HG02678 (cell line): ENCODE data around the gene VENTX.
"Not testable (repeated sequence)": the region's sequence is repeated elsewhere in the genome, so short reads cannot be mapped to it uniquely, and the experiment has no call there.

Source experiments
- ATAC-seq: cut with Tn5 transposase; IDR thresholded peaks from one replicate; pipeline ENCODE4 v1.9.1; 2021; ENCODE audit warnings: mild to moderate bottlenecking, moderate library complexity; ENCODE audit not compliant: unreplicated experiment

VENTX gene

DNA sequence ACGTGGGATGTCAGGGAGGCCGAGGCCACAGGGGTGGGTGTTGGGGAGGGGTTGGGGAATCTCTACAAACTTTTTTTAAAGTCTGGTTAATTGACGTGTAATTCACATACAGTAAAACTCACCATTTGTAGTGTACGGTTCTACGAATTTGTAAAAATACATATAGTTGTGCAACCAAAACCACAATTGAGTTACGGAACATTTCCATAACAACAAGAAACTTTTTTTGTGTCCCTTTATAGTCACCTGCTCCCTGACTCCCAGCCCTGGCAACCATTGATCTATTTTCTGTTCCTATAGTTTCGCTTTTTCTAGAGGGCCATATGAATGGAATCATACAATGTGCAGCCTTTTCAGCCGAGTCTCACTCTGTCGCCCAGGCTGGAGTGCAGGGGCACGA lies 2.9 kb upstream of the VENTX start:
- ATAC-seq, result not testable (repeated sequence)

DNA sequence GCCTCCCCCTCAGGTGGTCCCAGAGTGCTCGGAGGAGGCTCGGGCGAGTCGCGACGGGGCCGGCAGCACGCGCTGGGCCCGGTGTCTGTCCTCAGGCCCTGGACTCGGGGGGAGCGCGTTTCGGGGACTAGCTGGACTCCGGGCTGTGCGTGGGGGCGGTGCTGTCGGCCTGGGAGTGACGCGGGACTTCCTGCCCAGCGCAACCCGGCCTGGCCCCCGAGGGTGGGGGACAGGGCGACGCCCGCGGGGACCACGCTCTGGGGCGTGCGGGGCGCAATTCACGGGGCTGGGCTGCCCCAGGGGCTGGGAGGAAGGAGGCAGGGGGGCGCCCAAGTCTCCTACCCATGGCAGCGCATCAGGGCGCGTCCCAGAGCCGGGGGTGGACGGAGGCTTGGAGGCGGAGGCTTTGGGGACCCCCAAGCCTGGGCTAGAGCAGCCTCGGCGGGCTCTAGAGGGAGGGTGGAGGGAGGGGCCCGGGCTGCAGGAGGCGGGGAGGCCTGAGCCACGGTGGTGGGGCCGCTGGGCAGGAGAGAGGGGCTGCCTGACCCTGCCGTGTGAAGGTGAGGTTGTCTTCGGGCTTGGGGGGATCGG lies 2.3 kb upstream of the VENTX start:
- ATAC-seq, result no peak

DNA sequence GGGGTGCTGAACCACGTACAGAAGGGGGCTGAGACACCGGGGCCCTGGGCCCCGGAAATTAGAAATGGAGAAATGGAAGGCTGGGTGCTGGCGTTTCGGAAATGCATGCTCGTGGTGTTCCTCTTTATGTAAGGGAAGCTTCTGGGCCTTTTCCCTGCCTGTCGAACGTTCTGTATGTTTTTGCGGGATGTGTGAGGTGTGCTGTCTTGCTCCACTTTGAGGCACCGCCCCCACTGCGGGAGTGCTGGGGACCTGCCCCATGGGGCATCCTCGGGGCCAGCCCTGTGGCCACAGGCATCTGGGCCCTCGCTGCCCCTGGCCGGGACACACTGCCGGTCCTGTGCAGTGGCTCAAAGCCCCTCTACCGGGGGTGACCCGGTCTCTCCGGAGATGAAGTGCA lies 1.7 kb upstream of the VENTX start:
- ATAC-seq, result no peak

DNA sequence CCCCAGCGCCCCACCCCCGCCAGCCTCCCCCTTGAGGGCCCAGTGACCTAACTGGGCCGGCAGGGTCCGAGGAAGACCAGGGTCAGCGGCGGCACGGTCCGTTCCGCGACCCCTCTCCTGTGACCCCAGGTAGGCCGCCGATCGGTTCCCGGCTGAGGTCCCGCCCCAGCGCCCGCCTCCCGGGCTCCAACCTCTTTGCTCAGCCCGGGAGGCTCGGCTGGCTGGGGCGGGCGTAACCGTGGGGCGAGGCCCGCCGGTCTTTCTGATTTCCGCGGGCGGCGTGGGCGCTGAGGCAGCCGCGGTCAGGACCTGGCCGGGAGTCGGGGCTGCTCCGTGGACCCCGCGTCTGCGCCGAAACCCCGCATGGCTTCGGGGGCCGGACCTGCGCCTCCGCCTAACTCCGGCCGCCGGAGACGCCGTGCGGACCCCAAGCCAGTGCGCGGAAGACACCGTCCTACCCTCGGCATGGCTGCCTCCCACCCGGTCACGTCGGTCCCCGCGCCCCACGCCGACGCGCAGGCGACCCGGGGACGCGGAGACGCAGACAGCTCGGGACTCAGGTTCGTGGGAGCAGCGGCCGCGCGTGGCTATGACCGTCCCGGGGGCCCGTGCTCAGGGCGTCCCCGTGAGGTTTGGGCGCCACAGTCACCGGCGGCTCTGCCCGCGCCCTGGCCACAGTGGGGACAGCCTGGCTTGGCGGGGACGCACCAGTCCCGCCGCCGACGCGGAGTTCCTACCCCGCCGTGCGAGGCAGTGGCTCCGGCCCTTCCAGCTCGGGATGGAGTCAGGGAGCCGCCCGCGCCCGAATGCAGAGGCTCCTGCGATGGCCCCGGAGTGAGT lies 1.0 kb upstream of the VENTX start:
- no peak for ATAC-seq

DNA sequence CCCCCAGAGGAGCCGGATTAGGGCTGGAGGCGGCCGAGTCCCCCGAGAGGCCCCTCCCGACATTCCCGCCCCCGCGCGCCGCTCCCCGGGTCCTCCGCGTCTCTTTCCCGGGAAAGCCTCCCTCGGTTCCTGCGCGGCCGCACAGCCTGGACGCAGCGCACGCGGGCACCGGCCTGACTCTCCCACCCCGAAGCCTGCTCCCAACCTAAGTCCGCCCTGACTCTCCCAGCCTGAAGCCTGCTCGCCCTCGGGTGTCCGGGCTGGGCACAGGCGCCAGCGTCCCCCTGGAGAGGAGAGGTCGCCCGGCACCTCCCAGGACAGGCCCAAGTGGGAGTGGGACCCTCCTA lies 441 bp upstream of the VENTX start:
- ATAC-seq, result no peak

DNA sequence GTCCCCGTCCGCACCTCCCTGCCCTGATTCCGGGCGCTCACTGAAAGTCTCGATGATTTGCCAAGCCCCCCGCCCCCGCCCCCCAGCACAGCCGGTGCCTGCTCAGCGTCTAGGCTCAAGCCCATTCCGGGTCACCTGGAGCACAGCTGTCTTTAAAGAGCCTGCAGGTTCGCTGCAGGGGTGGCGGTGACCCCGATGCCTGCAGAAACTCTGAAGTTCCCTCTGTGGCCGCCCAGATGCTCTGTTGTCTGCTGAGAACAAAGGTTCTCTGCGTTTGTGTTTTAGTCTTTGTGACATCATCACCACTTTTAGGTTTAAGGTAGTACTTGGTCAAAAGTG lies 780 bp downstream of the VENTX start:
- no peak for ATAC-seq

DNA sequence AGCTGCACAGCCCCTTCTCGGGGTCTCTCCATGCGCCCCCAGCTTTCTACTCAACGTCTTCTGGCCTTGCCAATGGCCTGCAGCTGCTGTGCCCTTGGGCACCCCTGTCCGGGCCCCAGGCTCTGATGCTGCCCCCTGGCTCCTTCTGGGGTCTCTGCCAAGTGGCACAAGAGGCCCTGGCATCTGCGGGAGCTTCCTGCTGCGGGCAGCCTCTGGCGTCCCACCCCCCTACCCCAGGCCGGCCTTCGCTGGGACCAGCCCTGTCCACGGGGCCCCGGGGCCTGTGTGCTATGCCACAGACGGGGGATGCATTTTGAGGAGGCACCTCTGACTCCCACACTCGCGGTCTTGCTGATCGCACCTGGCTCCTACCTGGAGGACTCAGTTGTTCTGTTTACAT lies 2.3 kb downstream of the VENTX start:
- ATAC-seq, result no peak

DNA sequence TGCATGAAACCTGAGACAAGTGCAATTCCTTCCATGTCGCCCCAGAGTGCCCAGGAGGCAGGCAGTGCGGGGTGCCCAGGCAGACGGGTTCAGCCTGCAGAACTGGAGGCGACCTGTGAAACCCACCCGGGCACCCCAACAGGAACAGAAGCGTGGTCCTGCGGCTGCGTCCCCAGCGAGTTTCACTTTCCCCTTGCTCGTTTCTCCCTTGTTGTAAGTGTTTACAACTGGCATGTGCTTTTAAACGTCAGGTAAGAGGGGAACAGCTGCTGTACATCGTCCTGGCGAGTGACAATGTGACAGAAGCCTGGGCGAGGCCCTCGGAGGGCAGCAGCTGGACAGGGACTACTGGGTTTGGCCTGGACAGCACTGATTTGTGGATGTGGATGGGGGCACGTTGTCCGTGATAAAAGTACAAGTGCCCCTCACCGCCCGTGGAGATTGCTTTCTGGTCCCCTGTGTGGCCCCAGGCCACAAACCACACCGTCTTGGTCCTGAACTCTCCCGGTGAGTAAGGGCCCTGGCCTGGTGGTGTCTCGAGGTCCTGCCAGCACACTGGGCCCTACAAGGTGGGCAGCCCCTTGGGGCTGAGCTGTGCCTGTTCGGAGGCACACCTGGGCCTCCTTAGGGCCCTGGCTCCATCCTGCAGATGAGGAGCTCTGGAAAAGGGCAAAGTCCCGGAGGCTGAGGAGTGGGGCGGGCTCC lies 4.0 kb downstream of the VENTX start:
- ATAC-seq, result peak; percentile 73

DNA sequence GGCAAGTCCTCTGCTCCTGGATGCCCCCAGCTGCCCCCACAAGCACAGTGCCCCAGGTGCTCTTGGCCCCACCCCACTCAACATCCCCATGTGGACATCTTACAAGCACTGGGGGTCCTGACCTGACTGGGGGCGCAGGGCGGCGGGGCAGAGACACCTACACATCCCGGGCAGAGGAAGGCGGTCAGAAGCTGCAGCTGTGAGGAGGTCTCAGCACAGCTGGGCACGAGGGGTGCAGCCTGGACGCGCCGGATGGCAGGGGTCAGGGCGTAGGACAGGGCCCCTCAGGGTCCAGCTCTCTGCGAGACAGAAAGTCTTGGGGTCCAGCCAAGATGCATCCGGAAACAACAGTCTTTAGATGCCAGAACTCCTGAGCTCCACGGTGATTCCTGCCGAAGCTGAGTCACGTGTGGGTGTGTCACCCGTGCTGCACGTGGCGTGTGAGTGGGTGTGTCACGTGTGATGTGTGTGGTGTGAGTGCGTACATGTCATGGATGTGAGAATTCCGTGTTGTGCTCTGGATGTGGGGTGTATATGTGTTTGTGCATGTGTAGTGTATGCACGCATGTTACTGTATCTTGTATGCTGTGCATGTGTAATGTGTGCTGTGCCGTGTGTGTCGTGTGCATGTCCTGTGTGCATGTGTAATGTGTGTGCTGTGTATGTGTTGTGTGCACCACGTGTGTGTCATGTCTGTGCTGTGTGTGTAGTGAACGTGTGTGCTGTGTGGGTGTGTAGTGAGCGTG lies 5.1 kb downstream of the VENTX start:
- no peak for ATAC-seq

DNA sequence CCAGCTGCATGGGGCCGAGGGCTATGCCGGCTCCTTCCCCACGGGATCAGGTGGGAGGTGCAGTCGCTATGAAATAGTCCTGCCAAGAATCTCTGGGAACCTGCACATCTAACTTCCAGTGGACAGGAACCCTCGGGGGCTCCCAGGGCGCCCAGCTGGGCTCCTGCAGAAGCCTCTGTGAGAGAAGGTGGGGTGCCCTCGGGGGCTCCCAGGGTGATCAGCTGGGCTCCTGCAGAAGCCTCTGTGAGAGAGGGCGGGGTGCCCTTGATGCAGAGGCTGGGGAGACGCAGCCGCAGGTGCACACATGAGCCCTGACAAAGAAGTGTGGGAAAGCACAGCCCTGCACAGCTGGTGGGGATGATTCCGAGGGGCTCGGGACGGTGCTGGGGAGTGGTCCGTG lies 5.9 kb downstream of the VENTX start:
- no peak for ATAC-seq

DNA sequence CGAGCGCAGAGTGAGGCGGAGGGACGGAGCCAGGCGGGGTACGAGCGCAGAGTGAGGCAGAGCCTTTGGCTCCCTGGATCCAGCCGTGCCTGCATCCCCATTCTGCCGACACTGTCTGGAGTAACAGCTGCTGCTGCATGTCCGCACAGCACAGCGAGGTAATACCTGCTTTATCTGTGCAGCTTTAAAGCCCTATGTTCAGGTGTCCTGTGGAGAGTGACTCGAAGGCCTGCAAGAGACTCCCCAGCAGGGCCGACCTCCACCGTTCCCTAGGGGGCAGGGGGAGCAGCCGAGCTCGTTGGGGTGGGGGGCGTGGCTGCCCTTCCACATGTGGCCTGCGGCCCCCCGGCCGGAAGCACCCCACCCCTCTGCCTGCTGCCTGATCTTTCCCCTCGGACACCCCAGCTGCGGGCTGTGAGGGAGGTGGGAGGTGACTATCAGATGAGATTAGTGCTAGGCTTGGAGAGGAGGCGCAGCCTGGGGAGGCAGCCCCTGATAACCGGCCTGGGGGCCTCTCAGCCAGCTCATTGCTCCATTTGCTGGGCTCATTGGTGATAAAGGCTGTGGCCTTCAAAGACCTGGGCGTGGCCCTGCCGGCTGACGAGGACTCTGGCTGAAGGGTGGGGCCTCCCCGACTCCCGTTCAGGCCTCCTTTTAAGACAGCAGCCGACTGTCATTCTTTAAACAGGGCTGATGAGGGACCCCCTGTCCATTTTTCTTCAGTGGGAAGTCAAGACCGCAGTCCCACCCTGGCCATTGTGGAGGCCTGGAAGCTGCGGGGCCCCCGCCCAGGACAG lies 8.0 kb downstream of the VENTX start:
- ATAC-seq, result no peak

DNA sequence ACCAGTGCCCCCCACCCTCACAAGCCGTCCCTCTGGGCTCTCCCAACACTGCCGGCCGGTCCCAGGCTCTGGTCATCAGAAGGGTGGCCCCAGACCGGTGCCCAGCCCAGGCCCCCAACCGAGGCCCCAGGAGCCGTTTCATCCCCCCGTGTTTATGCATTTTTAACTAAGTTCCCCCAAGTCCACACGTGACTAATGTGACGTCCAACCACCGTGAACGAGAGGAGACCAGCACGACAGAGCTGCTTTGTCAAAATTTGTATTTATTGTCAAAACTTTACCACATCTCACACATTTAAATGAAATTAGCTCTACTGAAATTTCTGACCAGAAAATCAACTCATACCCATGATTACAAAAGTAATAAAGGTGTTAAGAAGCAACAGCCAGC lies 8.6 kb downstream of the VENTX start:
- ATAC-seq, result no peak

DNA sequence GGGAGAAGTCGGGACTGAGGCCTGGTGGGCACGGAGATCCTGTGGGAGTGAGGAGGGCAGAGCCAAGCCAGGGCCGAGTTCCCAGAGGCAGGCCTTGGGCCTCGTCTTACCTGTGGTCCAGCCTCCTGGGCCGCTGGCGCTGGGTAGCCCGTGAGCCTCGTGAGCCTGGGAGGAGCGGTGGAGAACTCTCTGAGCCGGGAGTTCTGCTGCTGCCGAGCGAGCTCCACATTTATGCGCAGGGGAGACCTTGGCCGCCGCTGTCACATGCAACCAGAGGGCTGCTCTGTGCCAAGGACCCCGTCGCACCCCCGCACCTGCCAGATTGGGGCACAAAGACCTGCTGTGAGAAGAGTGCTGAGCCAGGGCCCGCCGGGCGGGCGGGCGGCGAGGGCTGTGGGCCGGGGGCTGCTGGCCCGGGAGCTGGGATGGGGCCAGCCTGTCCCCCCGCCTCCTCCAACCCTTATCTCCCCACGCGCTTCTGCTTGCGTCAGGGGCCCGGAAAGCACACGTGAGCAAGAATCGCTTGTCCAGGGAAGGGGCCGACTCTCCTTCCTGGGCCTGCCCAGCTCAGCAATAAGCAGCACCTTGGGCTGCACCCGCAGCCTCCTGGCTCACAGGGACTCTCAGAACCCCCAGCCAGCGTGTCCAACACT lies 10.2 kb downstream of the VENTX start:
- ATAC-seq, result no peak

DNA sequence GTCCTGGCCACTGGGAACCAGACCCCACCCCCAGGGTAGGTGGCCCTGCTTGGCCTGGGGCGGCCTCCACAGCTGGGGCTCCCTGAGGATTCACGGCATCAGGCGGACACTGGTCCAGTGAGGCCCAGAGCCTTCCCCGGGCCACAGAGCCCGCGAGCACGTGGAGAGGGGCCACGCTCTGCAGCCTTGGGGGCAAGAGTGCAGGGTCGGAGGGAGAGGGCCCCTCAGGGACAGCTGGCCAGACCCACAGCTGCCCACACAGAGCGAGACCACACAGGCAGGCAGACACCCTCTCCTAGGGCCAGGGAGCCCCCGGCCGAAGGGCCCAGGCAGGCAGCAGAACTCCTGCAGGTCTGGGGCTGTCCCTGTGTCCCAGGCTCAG lies 10.7 kb downstream of the VENTX start:
- no peak for ATAC-seq

DNA sequence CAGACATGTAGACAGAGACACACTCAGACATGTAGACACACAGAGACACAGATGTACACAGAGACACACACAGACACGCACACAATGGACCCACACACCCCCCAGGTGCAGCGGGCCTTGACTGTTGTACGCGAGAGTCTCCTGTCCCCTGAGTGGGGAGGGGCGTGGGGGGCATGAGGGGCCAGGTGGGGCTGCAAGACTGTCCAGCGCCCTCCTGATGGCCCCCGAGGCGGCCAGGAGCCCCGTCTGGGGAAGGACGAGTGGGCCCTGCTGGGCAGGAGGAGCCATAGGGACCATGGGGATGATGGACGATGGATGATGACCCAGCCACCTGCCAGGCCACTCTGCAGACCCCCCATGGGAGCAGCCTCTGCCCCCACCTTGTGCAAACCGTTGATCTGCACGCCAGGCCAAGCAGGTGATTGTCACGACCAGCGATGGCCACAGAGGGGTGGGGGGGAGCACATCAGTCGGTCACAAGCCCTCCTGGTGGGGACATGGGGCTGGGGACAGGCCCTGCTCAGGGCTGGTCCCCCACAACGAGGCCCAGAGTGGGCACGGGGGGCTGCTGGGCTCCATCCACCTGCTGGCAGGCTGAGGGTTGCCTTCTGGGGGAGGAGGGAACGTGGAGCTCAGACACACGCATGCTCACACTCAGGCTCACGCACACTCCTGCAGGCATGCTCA lies 11.6 kb downstream of the VENTX start:
- ATAC-seq, result no peak

DNA sequence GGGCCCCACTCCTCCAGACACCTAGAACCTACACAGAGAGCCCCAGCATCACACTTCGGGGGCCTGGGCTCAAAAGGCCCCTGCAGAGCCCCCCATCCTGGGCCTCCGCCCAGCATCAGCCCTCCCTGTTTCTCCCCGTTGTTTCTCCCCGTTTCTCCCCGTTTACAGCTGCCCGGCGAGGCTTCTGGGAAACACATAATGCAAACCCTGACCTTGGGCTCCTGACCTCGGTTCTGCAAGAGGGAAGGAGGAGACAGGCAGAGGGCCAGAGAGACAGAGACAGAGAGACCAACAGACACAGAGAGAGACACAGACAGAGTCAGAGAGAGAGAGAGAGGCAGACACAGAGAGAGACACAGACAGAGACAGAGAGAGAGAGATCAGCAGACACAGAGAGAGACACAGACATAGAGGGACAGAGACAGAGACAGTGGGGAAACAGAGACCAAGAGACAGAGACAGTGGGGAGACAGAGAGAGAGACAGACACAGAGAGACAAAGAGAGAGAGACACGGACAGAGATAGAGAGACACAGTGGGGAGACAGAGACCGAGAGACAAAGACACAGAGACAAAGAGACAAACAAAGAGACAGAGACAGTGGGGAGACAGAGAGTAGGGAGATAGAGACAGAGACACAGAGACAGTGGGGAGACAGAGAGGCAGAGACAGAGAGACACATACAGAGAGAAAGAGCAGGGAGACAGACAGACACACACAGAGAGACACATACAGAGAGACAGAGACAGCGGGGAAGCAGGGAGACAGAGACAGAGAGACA lies 12.5 kb downstream of the VENTX start:
- no peak for ATAC-seq

DNA sequence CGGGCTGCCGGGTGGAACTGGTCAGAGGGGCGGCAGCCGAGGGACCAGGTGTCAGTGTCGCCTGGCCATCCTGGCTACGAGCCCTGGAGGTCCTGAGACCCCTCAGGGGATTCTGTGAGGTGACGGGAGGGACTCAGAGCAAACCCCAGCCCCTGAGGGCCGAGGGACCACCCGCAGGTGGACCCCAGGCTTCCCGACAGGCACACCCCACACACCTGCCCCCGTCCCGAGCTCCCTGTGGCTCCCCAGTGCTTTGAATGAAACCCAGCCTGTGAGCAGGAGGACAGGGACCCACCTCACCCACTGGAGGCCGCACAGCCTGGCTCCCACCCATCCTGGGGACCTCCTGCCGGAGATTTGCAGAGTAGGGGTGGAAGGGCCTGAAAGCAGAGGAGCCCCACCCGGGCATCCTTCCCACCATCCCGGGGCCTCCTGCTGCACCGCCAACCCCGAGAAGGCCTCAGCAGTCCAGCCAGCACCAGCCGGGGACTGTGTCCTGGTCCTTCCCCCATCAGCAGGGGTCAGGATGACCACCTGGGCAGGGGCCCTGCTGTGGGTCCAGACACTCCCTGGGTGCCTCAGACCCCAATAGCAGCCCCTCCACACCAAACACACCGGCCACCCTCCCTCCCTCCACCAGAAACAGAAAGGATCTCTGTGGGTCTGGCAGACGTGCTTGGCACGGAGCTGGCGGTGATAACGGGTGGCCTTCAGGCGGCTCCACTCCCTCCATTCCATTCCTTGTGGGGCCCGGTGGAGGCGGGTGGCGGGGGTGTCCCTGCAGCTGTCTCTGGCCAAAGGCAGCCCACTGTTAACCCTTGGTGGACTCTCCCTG lies 13.9 kb downstream of the VENTX start:
- no peak for ATAC-seq

DNA sequence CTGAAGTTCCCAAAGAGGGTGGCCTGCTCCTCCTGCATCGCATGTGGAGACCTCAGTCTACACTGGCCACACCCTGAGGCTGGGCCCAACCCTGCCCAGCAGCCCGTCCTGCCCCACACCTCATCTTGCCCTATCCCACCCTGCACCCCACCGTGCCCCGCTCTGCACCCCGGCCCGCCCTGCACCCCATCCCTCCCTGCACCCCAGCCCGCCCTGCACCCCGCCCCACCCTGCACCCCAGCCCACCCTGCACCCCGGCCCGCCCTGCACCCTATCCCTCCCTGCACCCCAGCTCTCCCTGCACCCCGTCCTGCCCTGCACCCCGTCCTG lies 14.5 kb downstream of the VENTX start:
- no peak for ATAC-seq
